Mucosa of descending colon (tissue), 3 donors: Measurements from ENCODE around the gene RNF17. TPM values are rescaled to one million over a fixed set of nuclear protein-coding genes. Genes with fewer than 3 reads are reported as not detected.

Source experiments
- ATAC-seq: fragments of 200-7000 bp; cut with Tn5 transposase; one replicate; pipeline ENCODE4 v1.9.1; 2020; ENCODE audit warnings: mild to moderate bottlenecking, moderate library complexity
- DNase-seq, 3 donors: peaks; one replicate each; pipeline ENCODE4 v3.0.0-alpha.2; 2020
- H3K36me3 ChIP-seq: fragments of 200-600 bp; one replicate; pipeline ENCODE4 v1.8.0; 2021; ENCODE audit warnings: low read depth, mild to moderate bottlenecking
- H3K4me1 ChIP-seq: fragments of 200-600 bp; one replicate; pipeline ENCODE4 v1.8.0; 2021; ENCODE audit warnings: low read depth, mild to moderate bottlenecking
- H3K4me3 ChIP-seq: fragments of 200-600 bp; one replicate; pipeline ENCODE4 v1.8.0; 2021; ENCODE audit warnings: mild to moderate bottlenecking
- H3K9me3 ChIP-seq: fragments of 200-600 bp; one replicate; pipeline ENCODE4 v1.8.0; 2021; ENCODE audit warnings: mild to moderate bottlenecking
- CTCF ChIP-seq: fragments of 200-600 bp; IDR thresholded peaks from one replicate; pipeline ENCODE4 v1.8.0; 2022; ENCODE audit warnings: antibody characterized with exemption, mild to moderate bottlenecking
- intact Hi-C, 2 donors: fragments of 100-400 bp; cut with DNase I in 1 of 2; cut with micrococcal nuclease in 1 of 2; formaldehyde crosslinking; loops; one replicate each; pipeline versions ENCODE4 v1.11.0 to v1.11.1; 2022; cut with DNase I, micrococcal nuclease
- long read RNA-seq, 2 donors: library from polyadenylated mRNA; unstranded; transcript quantifications; one replicate each; pipeline ENCODE4 v2.0.0, GENCODE V29; 2019 to 2021
- total RNA-seq, 3 donors: library from RNA; stranded (reverse); fragmentation: NEBNext Ultra II Directional in 2 of 3; extraction: Animal tissue kit (Norgen Biotek cat#: 25700) in 2 of 3; gene quantifications; one replicate each; pipeline versions ENCODE4 v1.2.1 to v1.2.4, GENCODE V29; 2021 to 2023
- donor health status: DM: no; HTN: no; CAD: no; lungs with moderate emphysema.
- donor health status: DM: no; HTN: no; CAD: no.
- donor health status: DM: no; HTN: yes; CAD: no.

The RNF17 gene, protein sequence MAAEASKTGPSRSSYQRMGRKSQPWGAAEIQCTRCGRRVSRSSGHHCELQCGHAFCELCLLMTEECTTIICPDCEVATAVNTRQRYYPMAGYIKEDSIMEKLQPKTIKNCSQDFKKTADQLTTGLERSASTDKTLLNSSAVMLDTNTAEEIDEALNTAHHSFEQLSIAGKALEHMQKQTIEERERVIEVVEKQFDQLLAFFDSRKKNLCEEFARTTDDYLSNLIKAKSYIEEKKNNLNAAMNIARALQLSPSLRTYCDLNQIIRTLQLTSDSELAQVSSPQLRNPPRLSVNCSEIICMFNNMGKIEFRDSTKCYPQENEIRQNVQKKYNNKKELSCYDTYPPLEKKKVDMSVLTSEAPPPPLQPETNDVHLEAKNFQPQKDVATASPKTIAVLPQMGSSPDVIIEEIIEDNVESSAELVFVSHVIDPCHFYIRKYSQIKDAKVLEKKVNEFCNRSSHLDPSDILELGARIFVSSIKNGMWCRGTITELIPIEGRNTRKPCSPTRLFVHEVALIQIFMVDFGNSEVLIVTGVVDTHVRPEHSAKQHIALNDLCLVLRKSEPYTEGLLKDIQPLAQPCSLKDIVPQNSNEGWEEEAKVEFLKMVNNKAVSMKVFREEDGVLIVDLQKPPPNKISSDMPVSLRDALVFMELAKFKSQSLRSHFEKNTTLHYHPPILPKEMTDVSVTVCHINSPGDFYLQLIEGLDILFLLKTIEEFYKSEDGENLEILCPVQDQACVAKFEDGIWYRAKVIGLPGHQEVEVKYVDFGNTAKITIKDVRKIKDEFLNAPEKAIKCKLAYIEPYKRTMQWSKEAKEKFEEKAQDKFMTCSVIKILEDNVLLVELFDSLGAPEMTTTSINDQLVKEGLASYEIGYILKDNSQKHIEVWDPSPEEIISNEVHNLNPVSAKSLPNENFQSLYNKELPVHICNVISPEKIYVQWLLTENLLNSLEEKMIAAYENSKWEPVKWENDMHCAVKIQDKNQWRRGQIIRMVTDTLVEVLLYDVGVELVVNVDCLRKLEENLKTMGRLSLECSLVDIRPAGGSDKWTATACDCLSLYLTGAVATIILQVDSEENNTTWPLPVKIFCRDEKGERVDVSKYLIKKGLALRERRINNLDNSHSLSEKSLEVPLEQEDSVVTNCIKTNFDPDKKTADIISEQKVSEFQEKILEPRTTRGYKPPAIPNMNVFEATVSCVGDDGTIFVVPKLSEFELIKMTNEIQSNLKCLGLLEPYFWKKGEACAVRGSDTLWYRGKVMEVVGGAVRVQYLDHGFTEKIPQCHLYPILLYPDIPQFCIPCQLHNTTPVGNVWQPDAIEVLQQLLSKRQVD (N-terminal part only)
- not detected for total RNA-seq
- long read RNA-seq, donor 1 = 0 reads
- long read RNA-seq, donor 2 = 0 reads

- ATAC-seq (no peak), DNase-seq (no peak)
- no peak for TF ChIP-seq CTCF
- no peaks in the 10 kb centered on the region for H3K4me1 ChIP-seq
- H3K4me3 ChIP-seq = no peak within 1 kb of the TSS
- H3K36me3 ChIP-seq = no peaks in the 10 kb centered on the region
- H3K9me3 ChIP-seq = no peaks in the 10 kb centered on the region
- intact Hi-C loops = no loop called here
Measured at GRCh38 chr13:24763596-24764275, at the start of gene RNF17. RNF17 (plus strand) TSS chr13:24764169; CDS start chr13:24764204, 35 bp downstream.

GRCh38 chr13:24716011-24716410 is 48.0 kb upstream of the RNF17 start:
- DNase-seq (no peak), ATAC-seq (no peak)
- Histone ChIP-seq H3K4me1 (no peaks in the 10 kb centered on the region), H3K36me3 (no peaks in the 10 kb centered on the region), H3K4me3 (no peak overlapping the region), H3K9me3 (no peaks in the 10 kb centered on the region)
- TF ChIP-seq CTCF = no peak
- intact Hi-C loops = no loop called here

GRCh38 chr13:24716446-24716845 is 47.5 kb upstream of the RNF17 start:
- Histone ChIP-seq H3K4me3 (no peak overlapping the region), H3K36me3 (no peaks in the 10 kb centered on the region), H3K9me3 (no peaks in the 10 kb centered on the region), H3K4me1 (no peaks in the 10 kb centered on the region)
- DNase-seq (no peak), ATAC-seq (no peak)
- intact Hi-C loops = no loop called here
- TF ChIP-seq CTCF = no peak

- intact Hi-C loops = no loop called here
- Histone ChIP-seq H3K4me3 (no peak overlapping the region), H3K36me3 (no peaks in the 10 kb centered on the region), H3K9me3 (no peaks in the 10 kb centered on the region), H3K4me1 (no peaks in the 10 kb centered on the region)
- ATAC-seq (no peak), DNase-seq (no peak)
- no peak for TF ChIP-seq CTCF
Measured at GRCh38 chr13:24717217-24717616, 46.8 kb upstream of the RNF17 start.
